Right renal pelvis (tissue), 4 donors: Measurements from ENCODE around the gene C20orf144. TPM values are rescaled to one million over a fixed set of nuclear protein-coding genes. Genes with fewer than 3 reads are reported as not detected.

Experiments used
- DNase-seq, 4 donors: peaks; one replicate each; pipeline ENCODE4 v3.0.0-alpha.2; 2013; ENCODE audit warnings: low read depth in 4 of 4, low spot score in 3 of 4, missing footprints in 1 of 4
- polyA plus RNA-seq, 4 donors: library from polyadenylated mRNA; unstranded; fragments of 120-200 nt; gene quantifications; one replicate each; pipeline ENCODE4 v1.2.1, GENCODE V29; 2013; ENCODE audit not compliant: insufficient read length in 4 of 4

Gene C20orf144
- polyA plus RNA-seq, 4 donors = 0.12 to 0.26 (median 0.21) TPM

- DNase-seq = no peak
Observed at GRCh38 chr20:33710681-33711445, 48.7 kb downstream of the C20orf144 start.

- no peak for DNase-seq
Observed at GRCh38 chr20:33711446-33711738, 49.3 kb downstream of the C20orf144 start.

Other genes starting within 250 kb of the C20orf144 start
- 10 to 100 TPM in 2 of 4 donors, 1 to 10 TPM in 2; 9.0 to 13.8 (median 10.7) TPM for gene SNTA1, start 218.6 kb upstream of the C20orf144 start, polyA plus RNA-seq
- 10 to 100 TPM; 21.8 to 29.8 (median 25.1) TPM for gene CBFA2T2, start 172.2 kb upstream of the C20orf144 start, polyA plus RNA-seq
- under 1 TPM; 0.22 to 0.64 (median 0.45) TPM for gene ACTL10, start 4.6 kb downstream of the C20orf144 start, polyA plus RNA-seq
- 10 to 100 TPM; 13.0 to 19.5 (median 14.8) TPM for gene NECAB3, start 12.1 kb downstream of the C20orf144 start, polyA plus RNA-seq
- 10 to 100 TPM; 10.8 to 12.7 (median 12.1) TPM for gene E2F1, start 24.1 kb downstream of the C20orf144 start, polyA plus RNA-seq
- gene PXMP4, start 58.0 kb downstream of the C20orf144 start, polyA plus RNA-seq = 1 to 10 TPM; 8.9 to 9.5 (median 9.1) TPM
- 1 to 10 TPM; 2.9 to 3.3 (median 3.1) TPM for gene ZNF341, start 69.7 kb downstream of the C20orf144 start, polyA plus RNA-seq
- gene CHMP4B, start 149.0 kb downstream of the C20orf144 start, polyA plus RNA-seq = 100 to 1,000 TPM; 108 to 112 (median 110) TPM